ENCODE measurements around the gene ESYT3. TPM values are rescaled to one million over a fixed set of nuclear protein-coding genes. Genes with fewer than 3 reads are reported as not detected.

Gene ESYT3
- total RNA-seq, 1 experiment from 2014 or later = 6.3 TPM

DNA sequence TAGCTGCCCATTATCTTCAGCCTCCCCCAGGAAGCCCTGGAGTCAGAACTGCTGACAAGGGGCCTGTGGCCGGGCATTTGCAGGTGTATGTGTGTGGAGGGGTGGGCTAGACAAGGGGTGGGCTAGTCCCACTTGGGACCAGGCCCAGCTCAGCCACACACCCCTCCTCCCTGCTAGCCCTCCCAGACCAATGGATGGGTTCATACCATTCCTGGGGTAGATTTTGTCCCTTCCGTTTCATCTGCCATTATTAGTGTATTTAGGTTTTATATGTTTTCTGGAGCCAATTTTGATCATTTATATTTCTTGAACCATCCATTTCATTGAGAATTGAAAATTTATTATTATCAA is 43.9 kb upstream of the ESYT3 start:
- no peaks in the 10 kb centered on the region for H3K79me2 ChIP-seq (ENCODE audit: insufficient read depth, low read length)
- H3K18ac ChIP-seq (ENCODE audit: insufficient read length, low read depth, low read length) = no peak overlapping the region
- H3K9ac ChIP-seq (ENCODE audit: extremely low read depth, insufficient read length, low read length) = no peak overlapping the region
- no peaks in the 10 kb centered on the region for H3K27me3 ChIP-seq (ENCODE audit: insufficient read depth, low read length)
- no peak overlapping the region for H3K27ac ChIP-seq (ENCODE audit: insufficient read length, low read depth, low read length)
- no peak overlapping the region for H2BK20ac ChIP-seq (ENCODE audit: low read depth, low read length, poor library complexity, severe bottlenecking)
- Mint-ChIP-seq H3K4me3 (no peak overlapping the region), H3K9me3 (no peaks in the 10 kb centered on the region; a peak in 1 of 5 replicates), H3K36me3 (ENCODE audit: insufficient read depth in 1 of 3, low read depth in 3 of 3) (peaks cover 0 to 2% (median 0%) of the 10 kb centered on the region in 3 experiments; a peak in 3 of 7 replicates), H3K27ac (no peak overlapping the region), H3K27me3 (ENCODE audit: low read depth) (no peaks in the 10 kb centered on the region; the same call in 1 of the 2 replicates), H3K4me1 (peaks cover 4 to 5% of the 10 kb centered on the region in 2 experiments; a peak in 3 of 4 replicates)
- H4K91ac ChIP-seq (ENCODE audit: insufficient read length, low read depth, low read length) = no peak overlapping the region
- no peak overlapping the region for H2BK15ac ChIP-seq (ENCODE audit: low read depth, low read length)
- DNase-seq = no peak
- no peak overlapping the region for H3K14ac ChIP-seq (ENCODE audit: insufficient read depth, low read length)
- no peak overlapping the region for H2BK5ac ChIP-seq (ENCODE audit: insufficient read length, low read length)
- H3K23me2 ChIP-seq (ENCODE audit: insufficient read length, low read depth, low read length, poor library complexity, severe bottlenecking) = no peaks in the 10 kb centered on the region
- H4K5ac ChIP-seq (ENCODE audit: insufficient read length, low read depth, low read length) = no peak overlapping the region
- no peak overlapping the region for H2BK12ac ChIP-seq (ENCODE audit: insufficient read length, low read depth, low read length)
- H2BK120ac ChIP-seq (ENCODE audit: low read depth, low read length, poor library complexity, severe bottlenecking) = no peak overlapping the region
- H2AFZ ChIP-seq (ENCODE audit: low read length) = no peak overlapping the region
- no peaks in the 10 kb centered on the region for H4K20me1 ChIP-seq (ENCODE audit: control insufficient read depth, insufficient read depth, insufficient read length)
- H3K4ac ChIP-seq (ENCODE audit: low read depth, low read length) = no peak overlapping the region
- H3T11ph ChIP-seq (ENCODE audit: low read length) = no peak overlapping the region
- no peak overlapping the region for H3K56ac ChIP-seq (ENCODE audit: insufficient read length, low read depth, low read length)
- H3K23ac ChIP-seq (ENCODE audit: insufficient read length, low read depth, low read length) = no peak overlapping the region
- H3K9me3 ChIP-seq (ENCODE audit: control insufficient read depth, low read depth, low read length) = no peaks in the 10 kb centered on the region
- peaks cover 3% of the 10 kb centered on the region; the same call in 1 of the 2 replicates for H3K4me1 ChIP-seq (ENCODE audit: insufficient read depth, low read length)
- TF ChIP-seq, protein P1, sequence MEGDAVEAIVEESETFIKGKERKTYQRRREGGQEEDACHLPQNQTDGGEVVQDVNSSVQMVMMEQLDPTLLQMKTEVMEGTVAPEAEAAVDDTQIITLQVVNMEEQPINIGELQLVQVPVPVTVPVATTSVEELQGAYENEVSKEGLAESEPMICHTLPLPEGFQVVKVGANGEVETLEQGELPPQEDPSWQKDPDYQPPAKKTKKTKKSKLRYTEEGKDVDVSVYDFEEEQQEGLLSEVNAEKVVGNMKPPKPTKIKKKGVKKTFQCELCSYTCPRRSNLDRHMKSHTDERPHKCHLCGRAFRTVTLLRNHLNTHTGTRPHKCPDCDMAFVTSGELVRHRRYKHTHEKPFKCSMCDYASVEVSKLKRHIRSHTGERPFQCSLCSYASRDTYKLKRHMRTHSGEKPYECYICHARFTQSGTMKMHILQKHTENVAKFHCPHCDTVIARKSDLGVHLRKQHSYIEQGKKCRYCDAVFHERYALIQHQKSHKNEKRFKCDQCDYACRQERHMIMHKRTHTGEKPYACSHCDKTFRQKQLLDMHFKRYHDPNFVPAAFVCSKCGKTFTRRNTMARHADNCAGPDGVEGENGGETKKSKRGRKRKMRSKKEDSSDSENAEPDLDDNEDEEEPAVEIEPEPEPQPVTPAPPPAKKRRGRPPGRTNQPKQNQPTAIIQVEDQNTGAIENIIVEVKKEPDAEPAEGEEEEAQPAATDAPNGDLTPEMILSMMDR (conservative IDR thresholded peaks at IDR 0.05) = no peak
- H2AK5ac ChIP-seq (ENCODE audit: insufficient read length, low read length) = no peak overlapping the region
- no peak overlapping the region for H4K8ac ChIP-seq (replicated peaks; ENCODE audit: insufficient read length, low read depth, low read length)
- no peak overlapping the region for H3K4me2 ChIP-seq (ENCODE audit: insufficient read depth, insufficient read length, low read length)
- H3K79me1 ChIP-seq (ENCODE audit: insufficient read depth, low read depth, low read length, poor library complexity, severe bottlenecking) = no peaks in the 10 kb centered on the region
- WGBS (ENCODE audit: extremely low coverage, insufficient read length, low lambda C conversion rate) = no CpG with 5 or more reads among the region's 2 CpGs
